Right renal pelvis (tissue), 4 donors: ENCODE data around the gene PIK3R5. TPM values are rescaled to one million over a fixed set of nuclear protein-coding genes. Genes with fewer than 3 reads are reported as not detected.
"Not testable (repeated sequence)": the region's sequence is repeated elsewhere in the genome, so short reads cannot be mapped to it uniquely, and the experiment has no call there.

Source experiments
- DNase-seq, 4 donors: peaks; one replicate each; pipeline ENCODE4 v3.0.0-alpha.2; 2013; ENCODE audit warnings: low read depth in 4 of 4, low spot score in 3 of 4, missing footprints in 1 of 4
- polyA plus RNA-seq, 4 donors: library from polyadenylated mRNA; unstranded; fragments of 120-200 nt; gene quantifications; one replicate each; pipeline ENCODE4 v1.2.1, GENCODE V29; 2013; ENCODE audit not compliant: insufficient read length in 4 of 4

Gene PIK3R5
- polyA plus RNA-seq, 4 donors, result 0.65 to 1.4 (median 0.87) TPM

- DNase-seq, result not testable (repeated sequence)
These were observed 80.1 kb downstream of the PIK3R5 start for GRCh38 chr17:8885163-8885966.

DNA sequence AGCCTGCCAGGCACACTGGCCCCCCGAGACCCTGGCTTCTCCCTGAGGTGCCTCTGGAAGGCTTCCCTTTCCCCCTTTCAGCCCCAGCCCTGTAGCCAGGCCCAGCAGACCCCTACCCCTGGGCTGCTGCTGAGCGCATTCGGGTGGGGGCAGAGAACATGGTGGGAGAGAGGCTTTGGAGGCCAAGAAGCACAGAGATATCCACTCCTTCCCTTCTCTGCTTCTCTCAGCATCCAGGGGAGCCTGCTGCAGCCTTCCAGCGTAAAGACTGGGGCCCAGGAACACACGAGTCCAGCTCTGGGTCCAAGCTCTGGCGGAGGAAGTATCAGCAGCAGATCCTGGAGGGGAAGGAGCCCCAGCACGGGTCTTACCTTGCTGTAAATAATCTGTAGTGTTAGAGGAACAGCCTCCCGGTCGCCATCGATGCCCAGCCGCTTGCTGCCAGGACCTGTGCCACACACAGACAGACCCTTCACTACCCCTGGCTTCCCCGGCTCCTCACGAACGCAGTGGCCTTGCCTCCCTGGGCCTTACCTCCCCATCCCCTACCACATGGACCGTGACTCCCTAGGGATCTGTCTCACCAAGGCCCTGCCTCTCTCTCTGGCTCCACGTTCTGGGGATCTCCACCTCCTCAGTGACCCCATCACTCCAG is 81.0 kb downstream of the PIK3R5 start:
- DNase-seq, result no peak

DNA sequence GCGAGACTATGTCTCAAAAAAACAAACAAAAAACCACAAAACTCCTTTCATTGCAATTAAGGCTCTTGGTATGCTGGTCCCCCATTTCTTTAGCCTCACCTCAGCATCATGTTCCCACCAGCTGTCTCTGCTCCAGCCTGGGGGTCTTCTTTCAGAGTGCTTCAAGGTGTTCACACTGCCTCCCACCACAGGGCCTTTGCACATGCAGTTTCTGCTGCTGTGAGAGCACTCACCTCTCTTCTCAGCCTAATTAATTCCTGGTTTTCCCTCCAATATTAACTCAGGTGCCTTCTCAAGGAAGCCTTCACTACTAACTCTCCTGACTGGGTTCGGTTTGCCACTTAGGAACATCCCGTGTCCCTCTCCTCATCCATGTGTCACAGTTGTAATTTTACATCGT is 82.2 kb downstream of the PIK3R5 start:
- DNase-seq, result no peak

GRCh38 chr17:8881606-8882005 is 83.9 kb downstream of the PIK3R5 start:
- no peak for DNase-seq

GRCh38 chr17:8880466-8880865 is 85.0 kb downstream of the PIK3R5 start:
- no peak for DNase-seq

GRCh38 chr17:8879410-8879809 is 86.1 kb downstream of the PIK3R5 start:
- DNase-seq, result no peak

- no peak for DNase-seq
These were observed 87.5 kb downstream of the PIK3R5 start for GRCh38 chr17:8877984-8878383.

DNA sequence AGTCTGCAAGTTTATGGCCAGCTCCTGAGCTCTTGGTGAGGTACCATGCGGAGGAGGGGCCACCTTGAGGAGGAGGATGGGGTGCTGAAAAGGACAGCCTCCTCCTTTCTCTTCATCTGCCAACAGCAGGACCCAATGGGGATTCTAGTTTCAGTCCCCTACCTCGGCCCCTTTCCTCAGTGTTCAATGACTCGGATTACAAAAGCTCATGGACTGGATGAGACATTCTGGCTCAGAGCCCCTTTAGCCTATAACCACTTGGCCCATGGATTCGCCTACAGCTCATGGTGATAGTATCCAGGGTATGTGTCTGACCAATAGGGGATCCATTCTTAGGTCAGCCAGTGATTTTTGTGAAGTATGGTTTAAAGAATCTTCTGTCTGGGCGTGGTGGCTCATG is 89.5 kb downstream of the PIK3R5 start:
- DNase-seq, result no peak

- DNase-seq, result no peak
These were observed 90.1 kb downstream of the PIK3R5 start for GRCh38 chr17:8875436-8875835.

GRCh38 chr17:8873801-8874715 is 91.4 kb downstream of the PIK3R5 start:
- DNase-seq, result no peak

GRCh38 chr17:8872705-8873435 is 92.6 kb downstream of the PIK3R5 start:
- no peak for DNase-seq

- DNase-seq, result no peak
These were observed 93.3 kb downstream of the PIK3R5 start for GRCh38 chr17:8872036-8872704.

- no peak for DNase-seq
These were observed 94.4 kb downstream of the PIK3R5 start for GRCh38 chr17:8871081-8871581.

DNA sequence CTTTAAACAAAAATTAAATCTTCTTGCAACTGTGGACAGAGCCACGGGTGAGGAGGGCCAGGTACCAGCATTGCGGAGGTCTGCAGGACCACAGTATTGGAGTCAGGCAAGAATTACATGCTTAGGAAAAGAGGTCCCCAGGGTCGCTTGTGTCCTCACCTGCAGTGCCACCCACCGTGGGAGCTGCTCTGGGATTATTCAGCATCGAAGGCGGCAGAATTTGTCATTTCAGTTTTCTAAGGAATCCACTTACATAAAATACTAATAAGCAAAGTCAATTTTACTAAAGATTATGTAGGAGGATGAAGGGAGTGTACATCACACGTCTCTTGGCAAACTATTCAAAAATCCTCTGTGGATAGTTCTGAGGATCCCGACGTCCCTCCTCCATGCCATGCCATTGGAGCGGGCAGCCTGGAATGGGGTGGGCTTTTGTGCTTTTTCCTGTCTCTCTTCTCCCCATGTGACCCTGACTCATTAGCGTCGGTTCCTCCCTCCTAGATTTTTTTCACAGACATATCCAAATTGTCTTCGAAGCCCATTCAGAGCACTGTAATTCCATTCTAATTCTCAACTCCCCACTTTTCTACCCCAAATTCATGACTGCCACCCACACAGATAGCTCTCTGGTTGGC is 95.0 kb downstream of the PIK3R5 start:
- no peak for DNase-seq

DNA sequence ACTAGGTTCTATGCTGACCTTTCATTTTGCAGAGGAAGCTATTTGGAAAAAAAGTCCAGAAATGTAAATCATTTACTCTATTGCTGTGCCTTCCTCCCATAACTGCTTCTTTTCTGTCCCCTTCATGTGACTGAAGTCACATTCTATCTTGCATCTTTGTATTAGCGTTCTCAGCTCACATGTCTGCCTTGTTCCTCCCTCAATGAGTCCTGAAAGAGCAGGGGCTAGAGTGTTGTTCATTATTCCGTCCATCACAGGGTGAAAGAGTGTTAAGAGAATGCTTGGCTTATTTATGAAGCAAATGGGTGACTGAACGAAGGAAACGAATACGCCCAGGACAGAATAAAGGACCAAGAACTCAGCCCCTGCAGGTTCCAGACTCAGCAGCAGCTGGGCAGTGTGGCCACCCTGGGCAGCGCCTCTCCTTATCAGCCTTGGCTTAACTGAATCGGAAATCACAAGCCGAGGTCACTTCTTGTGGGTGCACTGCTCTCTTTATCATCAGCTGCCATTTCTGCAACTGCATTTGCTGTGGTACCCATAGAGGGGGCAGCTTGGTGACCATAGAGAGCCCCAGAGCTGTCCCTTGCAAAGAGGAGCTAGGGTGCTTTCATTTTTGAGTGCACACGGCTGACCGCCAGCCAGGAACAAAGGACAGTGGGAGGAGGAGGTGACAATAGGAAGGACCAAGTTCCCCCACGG is 96.2 kb downstream of the PIK3R5 start:
- no peak for DNase-seq

DNA sequence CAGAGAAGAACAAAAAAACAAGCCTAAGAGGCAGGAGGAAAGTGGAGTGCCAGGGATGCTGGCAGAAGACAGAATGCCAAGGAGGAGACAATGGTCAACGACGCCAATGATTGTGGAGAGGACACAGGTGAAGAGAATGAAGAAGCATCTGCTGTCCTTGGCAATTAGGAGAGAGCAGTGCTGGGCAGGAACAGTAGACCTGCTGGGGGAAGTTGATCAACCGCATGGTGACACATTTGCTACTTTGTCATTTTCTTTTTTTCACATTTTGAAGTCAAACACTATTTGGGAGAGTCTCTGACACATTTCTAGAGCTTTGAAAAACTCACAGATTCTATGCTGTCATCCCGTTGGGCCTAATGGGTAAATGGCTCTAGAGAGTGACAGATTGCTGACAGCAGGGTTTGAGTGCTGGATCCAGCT is 97.0 kb downstream of the PIK3R5 start:
- DNase-seq, result no peak

- no peak for DNase-seq
These were observed 97.4 kb downstream of the PIK3R5 start for GRCh38 chr17:8868092-8868491.

DNA sequence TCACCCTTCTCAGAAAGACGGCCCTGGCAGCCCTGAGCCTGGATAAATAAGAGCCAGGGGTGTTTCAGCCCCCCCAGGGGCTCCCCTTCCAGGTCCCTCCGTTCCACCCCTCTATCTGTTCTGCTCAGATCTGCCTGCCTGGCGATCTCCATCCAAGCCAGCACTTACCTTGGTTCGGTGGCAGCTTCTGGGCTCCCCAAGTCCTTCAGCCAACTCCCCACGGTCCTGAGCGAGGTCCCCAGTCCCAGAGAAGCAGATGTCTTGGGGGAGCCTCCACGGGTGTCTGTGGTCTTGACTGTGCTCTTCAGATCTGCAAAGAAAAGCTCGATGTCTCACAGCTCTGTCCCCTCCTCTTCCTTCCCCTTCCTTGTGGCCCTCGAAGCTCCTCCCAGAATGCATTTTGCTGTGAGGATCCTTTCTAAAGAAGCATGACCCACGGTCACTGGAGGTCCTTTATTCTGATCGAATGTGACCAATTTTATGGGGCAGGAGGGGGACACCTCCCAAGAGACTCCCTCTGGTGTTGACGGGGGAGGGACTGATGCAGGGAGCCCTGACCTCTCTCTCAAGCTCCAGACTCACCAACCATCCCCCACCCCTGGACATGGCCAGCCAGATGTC is 98.0 kb downstream of the PIK3R5 start, which contains the start of gene PIK3R6:
PIK3R6 (minus strand) TSS at position 314 of the 621 bp plus-strand sequence. CDS start 17,880 bp downstream, outside the sequence.
- no peak for DNase-seq
